Measurements from ENCODE around the gene EMC9.

The EMC9 gene

DNA sequence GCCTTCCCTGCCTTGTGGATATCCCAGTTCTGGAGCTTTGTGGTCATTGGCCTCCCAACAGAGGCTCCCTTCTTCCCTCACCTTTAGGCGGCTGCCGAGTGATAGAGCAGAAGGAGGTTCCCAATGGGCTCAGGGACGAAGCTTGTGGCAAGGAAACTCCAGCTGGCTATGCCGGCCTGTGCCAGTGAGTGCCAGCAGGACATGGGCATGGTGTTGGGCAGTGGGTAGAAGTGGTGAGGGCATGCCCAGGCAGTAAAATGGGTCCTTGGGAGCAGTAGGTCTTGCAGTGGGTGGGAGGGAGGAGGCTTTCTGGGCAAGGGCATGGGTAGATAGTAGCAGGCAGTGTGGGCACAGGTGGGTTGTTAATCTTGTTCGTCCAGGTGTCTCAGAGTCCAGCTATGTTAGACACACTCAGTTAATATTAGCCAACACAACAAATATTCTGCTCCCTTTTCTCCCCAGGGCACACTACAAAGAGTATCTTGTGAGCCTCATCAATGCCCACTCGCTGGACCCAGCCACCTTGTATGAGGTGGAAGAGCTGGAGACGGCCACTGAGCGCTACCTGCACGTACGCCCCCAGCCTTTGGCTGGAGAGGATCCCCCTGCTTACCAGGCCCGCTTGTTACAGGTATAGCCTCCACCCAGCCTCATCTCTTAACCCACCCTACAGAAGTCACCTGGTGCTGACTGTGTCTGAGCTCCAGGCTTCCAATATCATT is 18.5 kb upstream of the EMC9 start:
- ChIA-PET POLR2A (interaction anchor here (0.5 to 2.9 kb wide), 12 partner anchors 9 to 853 kb away, joined by 3 to 26 read pairs (median 7); partner anchors contain the start of genes BCL2L2, CHMP4A, EMC9 and IPO4), CTCF (interaction anchor here (0.9 to 2.3 kb wide), 10 partner anchors 10 to 147 kb away, joined by 3 to 24 read pairs (median 6); partner anchors contain the start of genes PSME1, PSME2, RNF31 and TM9SF1)
- TF ChIP-seq ARNT (IDR thresholded peaks at IDR 0.05) (no peak), BHLHE40 (IDR thresholded peaks at IDR 0.05; ENCODE audit: borderline replicate concordance) (no peak), SUZ12 (IDR thresholded peaks at IDR 0.05) (no peak), NFRKB (IDR thresholded peaks at IDR 0.05) (no peak), LEF1 (IDR thresholded peaks at IDR 0.05; ENCODE audit: borderline replicate concordance) (no peak), FOXA1 (IDR thresholded peaks at IDR 0.05) (no peak), CTBP1 (IDR thresholded peaks at IDR 0.05; ENCODE audit: borderline replicate concordance) (no peak), ZNF384 (IDR thresholded peaks at IDR 0.05) (no peak), ELF4 (IDR thresholded peaks at IDR 0.05) (no peak), SP1 (IDR thresholded peaks at IDR 0.05) (no peak), FOXM1 (IDR thresholded peaks at IDR 0.05; ENCODE audit: borderline replicate concordance) (no peak), L3MBTL2 (conservative IDR thresholded peaks at IDR 0.05) (no peak), TARDBP (IDR thresholded peaks at IDR 0.05) (no peak), FOXK2 (IDR thresholded peaks at IDR 0.05) (no peak)
- TF ChIP-seq, protein P1, sequence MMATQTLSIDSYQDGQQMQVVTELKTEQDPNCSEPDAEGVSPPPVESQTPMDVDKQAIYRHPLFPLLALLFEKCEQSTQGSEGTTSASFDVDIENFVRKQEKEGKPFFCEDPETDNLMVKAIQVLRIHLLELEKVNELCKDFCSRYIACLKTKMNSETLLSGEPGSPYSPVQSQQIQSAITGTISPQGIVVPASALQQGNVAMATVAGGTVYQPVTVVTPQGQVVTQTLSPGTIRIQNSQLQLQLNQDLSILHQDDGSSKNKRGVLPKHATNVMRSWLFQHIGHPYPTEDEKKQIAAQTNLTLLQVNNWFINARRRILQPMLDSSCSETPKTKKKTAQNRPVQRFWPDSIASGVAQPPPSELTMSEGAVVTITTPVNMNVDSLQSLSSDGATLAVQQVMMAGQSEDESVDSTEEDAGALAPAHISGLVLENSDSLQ (IDR thresholded peaks at IDR 0.05): no peak
- DNase-seq (ENCODE audit: extremely low spot score): no peak

GRCh38 chr14:24157331-24157730 is 15.9 kb upstream of the EMC9 start:
- DNase-seq (ENCODE audit: extremely low spot score): no peak
- ChIA-PET POLR2A (interaction anchor here (0.8 to 1.7 kb wide), 2 partner anchors 11 to 16 kb away, joined by 3 to 7 read pairs; partner anchors contain the start of genes EMC9 and PSME2), CTCF (no interaction called here)
- TF ChIP-seq, protein P1 (IDR thresholded peaks at IDR 0.05): no peak
- TF ChIP-seq SP1 (IDR thresholded peaks at IDR 0.05) (no peak), FOXM1 (IDR thresholded peaks at IDR 0.05; ENCODE audit: borderline replicate concordance) (no peak), BHLHE40 (IDR thresholded peaks at IDR 0.05; ENCODE audit: borderline replicate concordance) (no peak), FOXA1 (IDR thresholded peaks at IDR 0.05) (no peak), ARNT (IDR thresholded peaks at IDR 0.05) (no peak), CTBP1 (IDR thresholded peaks at IDR 0.05; ENCODE audit: borderline replicate concordance) (no peak), LEF1 (IDR thresholded peaks at IDR 0.05; ENCODE audit: borderline replicate concordance) (no peak), NFRKB (IDR thresholded peaks at IDR 0.05) (no peak)

GRCh38 chr14:24156840-24157239 is 15.4 kb upstream of the EMC9 start:
- ChIA-PET POLR2A (interaction anchor here (0.8 to 1.7 kb wide), 2 partner anchors 10 to 15 kb away, joined by 3 to 7 read pairs; partner anchors contain the start of genes EMC9 and PSME2), CTCF (no interaction called here)
- TF ChIP-seq SUZ12 (IDR thresholded peaks at IDR 0.05): no peak
- no peak for TF ChIP-seq SP1 (IDR thresholded peaks at IDR 0.05)
- no peak for TF ChIP-seq CTBP1 (IDR thresholded peaks at IDR 0.05; ENCODE audit: borderline replicate concordance)
- TF ChIP-seq FOXA1 (IDR thresholded peaks at IDR 0.05): no peak
- TF ChIP-seq FOXK2 (IDR thresholded peaks at IDR 0.05): no peak
- TF ChIP-seq ZNF384 (IDR thresholded peaks at IDR 0.05): no peak
- TF ChIP-seq ELF4 (IDR thresholded peaks at IDR 0.05): no peak
- TF ChIP-seq LEF1 (IDR thresholded peaks at IDR 0.05; ENCODE audit: borderline replicate concordance): no peak
- DNase-seq (ENCODE audit: extremely low spot score): no peak

- TF ChIP-seq SUZ12 (IDR thresholded peaks at IDR 0.05) (no peak), CTBP1 (IDR thresholded peaks at IDR 0.05; ENCODE audit: borderline replicate concordance) (no peak), HDGF (IDR thresholded peaks at IDR 0.05; ENCODE audit: borderline replicate concordance) (no peak), L3MBTL2 (conservative IDR thresholded peaks at IDR 0.05) (no peak), ELF4 (IDR thresholded peaks at IDR 0.05) (no peak), SP1 (IDR thresholded peaks at IDR 0.05) (no peak), ARNT (IDR thresholded peaks at IDR 0.05) (no peak), ZNF384 (IDR thresholded peaks at IDR 0.05) (no peak), NFRKB (IDR thresholded peaks at IDR 0.05) (no peak), FOXA1 (IDR thresholded peaks at IDR 0.05) (no peak), TARDBP (IDR thresholded peaks at IDR 0.05) (no peak), LEF1 (IDR thresholded peaks at IDR 0.05; ENCODE audit: borderline replicate concordance) (no peak), FOXK2 (IDR thresholded peaks at IDR 0.05) (no peak), FOXM1 (IDR thresholded peaks at IDR 0.05; ENCODE audit: borderline replicate concordance) (no peak), BHLHE40 (IDR thresholded peaks at IDR 0.05; ENCODE audit: borderline replicate concordance) (no peak)
- TF ChIP-seq, protein P1 (IDR thresholded peaks at IDR 0.05): no peak
- ChIA-PET POLR2A (interaction anchor here (0.8 to 2.0 kb wide), 4 partner anchors 8 to 40 kb away, joined by 4 to 9 read pairs (median 6); partner anchors contain the start of genes DCAF11, EMC9, NRL and PSME2), CTCF (interaction anchor here (1.0 kb wide), 1 partner anchor 97 kb away, joined by 3 read pairs; no protein-coding TSS in a partner anchor)
- no peak for DNase-seq (ENCODE audit: extremely low spot score)
Measured at GRCh38 chr14:24155100-24155499, 13.7 kb upstream of the EMC9 start.

- ChIA-PET CTCF (interaction anchor here (3.9 kb wide), 1 partner anchor 9 kb away, joined by 24 read pairs; the partner anchor contains the start of gene IRF9), POLR2A (interaction anchor here (1.3 to 2.9 kb wide), 3 partner anchors 9 to 16 kb away, joined by 6 to 13 read pairs (median 8); partner anchors contain the start of genes EMC9, IRF9 and PSME1)
- no peak for TF ChIP-seq BHLHE40 (IDR thresholded peaks at IDR 0.05; ENCODE audit: borderline replicate concordance)
- no peak for TF ChIP-seq FOXA1 (IDR thresholded peaks at IDR 0.05)
- TF ChIP-seq TARDBP (IDR thresholded peaks at IDR 0.05): no peak
- TF ChIP-seq L3MBTL2 (conservative IDR thresholded peaks at IDR 0.05): no peak
- no peak for TF ChIP-seq CTBP1 (IDR thresholded peaks at IDR 0.05; ENCODE audit: borderline replicate concordance)
- TF ChIP-seq SP1 (IDR thresholded peaks at IDR 0.05): no peak
- TF ChIP-seq ARNT (IDR thresholded peaks at IDR 0.05): no peak
- no peak for TF ChIP-seq ZNF384 (IDR thresholded peaks at IDR 0.05)
- TF ChIP-seq FOXK2 (IDR thresholded peaks at IDR 0.05): no peak
- TF ChIP-seq ELF4 (IDR thresholded peaks at IDR 0.05): no peak
- TF ChIP-seq FOXM1 (IDR thresholded peaks at IDR 0.05; ENCODE audit: borderline replicate concordance): no peak
- no peak for TF ChIP-seq NFRKB (IDR thresholded peaks at IDR 0.05)
- TF ChIP-seq HDGF (IDR thresholded peaks at IDR 0.05; ENCODE audit: borderline replicate concordance): no peak
- DNase-seq (ENCODE audit: extremely low spot score): no peak
Measured at GRCh38 chr14:24151404-24152080, 10.2 kb upstream of the EMC9 start.

Measured in HEK293T (cell line).